HepG2 (cell line): Measurements from ENCODE around the gene CBLN1. TPM values are rescaled to one million over a fixed set of nuclear protein-coding genes. Genes with fewer than 3 reads are reported as not detected.

Experiments used
- ATAC-seq: fragments of 200-7000 bp; cut with Tn5 transposase; 3 replicates; pipeline ENCODE4 v1.9.1; 2020; ENCODE audit warnings: mild to moderate bottlenecking, moderate library complexity
- BruUV-seq: library from RNA; stranded (reverse); fragments of 400-500 nt; replicated peaks from 2 replicates; lab custom pipeline; 2021; lab: Mats Ljungman, UMichigan
- CTCF ChIA-PET: fragments of 300-600 bp; formaldehyde crosslinking; extraction: SDS; loops from one replicate; lab custom pipeline; 2021; ENCODE audit warnings: low total read pairs, inconsistent platforms, low intra/inter-chr PET ratio; lab: Yijun Ruan, JAX
- POLR2A ChIA-PET: fragments of 350-600 bp; sonication (Branson Sonifier 250); formaldehyde crosslinking; loops from one replicate; lab custom pipeline; 2020; ENCODE audit warnings: antibody characterized with exemption, inconsistent platforms; lab: Yijun Ruan, JAX
- DNase-seq: peaks from one replicate; pipeline ENCODE4 v3.0.0-alpha.2; 2015; ENCODE audit warnings: low spot score
- FAIRE-seq: peaks from 3 replicates; lab custom pipeline; 2011; peaks lifted over from hg19 to GRCh38; lab: Jason Lieb, UNC
- H2AFZ ChIP-seq: one replicate; pipeline ENCODE4 v1.6.1; 2011; ENCODE audit warnings: low read length, inconsistent platforms
- H3K27ac ChIP-seq: fragments of 300-600 bp; 3 replicates; pipeline ENCODE4 v1.8.0; 2011; ENCODE audit warnings: mixed run types, mild to moderate bottlenecking, mixed read lengths, low read length, inconsistent platforms; ENCODE audit not compliant: insufficient read depth; ENCODE audit errors: extremely low read length
- H3K27me3 ChIP-seq, 2 experiments: fragments of 200-600 bp in 1 of 2; 2 replicates in 1 of 2; 3 replicates in 1 of 2; pipeline versions ENCODE4 v1.6.0 to v1.8.0; 2011; ENCODE audit warnings: low read length in 2 of 2, mild to moderate bottlenecking in 2 of 2, moderate library complexity in 2 of 2, inconsistent platforms in 1 of 2; ENCODE audit not compliant: insufficient read depth in 2 of 2, control insufficient read depth in 1 of 2
- H3K36me3 ChIP-seq, 2 experiments: fragments of 200-600 bp in 1 of 2; replicated peaks in 1 of 2; 2 replicates in 1 of 2; 3 replicates in 1 of 2; pipeline versions ENCODE4 v1.5.1 to v1.8.0; 2011; ENCODE audit warnings: low read length in 2 of 2, inconsistent platforms in 1 of 2; ENCODE audit not compliant: insufficient read depth in 2 of 2, control insufficient read depth in 1 of 2
- H3K4me1 ChIP-seq: 2 replicates; pipeline ENCODE4 v1.5.1; 2012; ENCODE audit warnings: low read length, inconsistent platforms; ENCODE audit not compliant: insufficient read depth
- H3K4me2 ChIP-seq: 2 replicates; pipeline ENCODE4 v1.6.0; 2011; ENCODE audit warnings: low read depth, low read length, inconsistent platforms
- H3K4me3 ChIP-seq, 3 experiments: fragments of 200-600 bp in 1 of 3; sonication (generic), shearing (Covaris generic) in 1 of 3; replicated peaks in 1 of 3; 2 replicates each; pipeline ENCODE4 v1.5.1; 2011 to 2016; ENCODE audit warnings: low read length in 3 of 3, inconsistent platforms in 2 of 3, low read depth in 2 of 3, mild to moderate bottlenecking in 2 of 3, control low read depth in 1 of 3, mixed read lengths in 1 of 3; ENCODE audit not compliant: insufficient read depth in 1 of 3
- H3K79me2 ChIP-seq: one replicate; pipeline ENCODE4 v1.6.1; 2011; ENCODE audit warnings: low read length, inconsistent platforms; ENCODE audit not compliant: insufficient read depth
- H3K9ac ChIP-seq: 2 replicates; pipeline ENCODE4 v1.6.0; 2011; ENCODE audit warnings: mild to moderate bottlenecking, low read depth, low read length, inconsistent platforms; ENCODE audit not compliant: insufficient read depth
- H3K9me3 ChIP-seq: 2 replicates; pipeline ENCODE4 v1.5.1; 2012; ENCODE audit warnings: mild to moderate bottlenecking, low read length
- H4K20me1 ChIP-seq: 2 replicates; pipeline ENCODE4 v1.6.0; 2011; ENCODE audit warnings: inconsistent platforms, mild to moderate bottlenecking, low read length, moderate library complexity; ENCODE audit not compliant: insufficient read depth
- GABPA ChIP-seq, 2 experiments: IDR thresholded peaks; 2 replicates each; pipeline ENCODE4 v1.6.1; 2011 to 2016; ENCODE audit warnings: low read depth in 2 of 2, low read length in 1 of 2, missing biosample characterization in 1 of 2, missing genetic modification characterization in 1 of 2
- JARID2 ChIP-seq: sonication (generic); formaldehyde crosslinking; IDR thresholded peaks from 2 replicates; pipeline ENCODE4 v1.8.1; 2023; ENCODE audit warnings: missing genetic modification reagents, inconsistent platforms; ENCODE audit not compliant: insufficient replicate concordance
- NFIC ChIP-seq: IDR thresholded peaks from 2 replicates; pipeline ENCODE4 v1.6.1; 2012; ENCODE audit warnings: mild to moderate bottlenecking, low read length, inconsistent platforms
- REPIN1 ChIP-seq: sonication (generic); formaldehyde crosslinking; IDR thresholded peaks from 2 replicates; pipeline ENCODE4 v1.8.0; 2022; ENCODE audit warnings: missing genetic modification reagents, low read depth, mild to moderate bottlenecking, borderline replicate concordance
- SIN3A ChIP-seq: IDR thresholded peaks from 2 replicates; pipeline ENCODE4 v1.6.1; 2011; ENCODE audit warnings: low read depth, mild to moderate bottlenecking, control low read depth, low read length, borderline replicate concordance
- SMYD3 ChIP-seq: sonication (generic); formaldehyde crosslinking; IDR thresholded peaks from 2 replicates; pipeline ENCODE4 v1.8.1; 2023; ENCODE audit warnings: mild to moderate bottlenecking, missing genetic modification reagents
- ZBTB46 ChIP-seq: sonication (generic); formaldehyde crosslinking; IDR thresholded peaks from 2 replicates; pipeline ENCODE4 v1.4.0; 2020; ENCODE audit warnings: mild to moderate bottlenecking, missing genetic modification reagents, borderline replicate concordance
- ZFP36 ChIP-seq: fragments of 150-350 bp; IDR thresholded peaks from 2 replicates; pipeline ENCODE4 v1.6.1; 2018; ENCODE audit warnings: borderline replicate concordance, low read length, low read depth; ENCODE audit not compliant: partially characterized antibody
- ZNF670 ChIP-seq: sonication (generic); formaldehyde crosslinking; IDR thresholded peaks from 2 replicates; pipeline ENCODE4 v1.8.0; 2022; ENCODE audit warnings: mild to moderate bottlenecking, missing genetic modification reagents, borderline replicate concordance
- ZNF772 ChIP-seq: sonication (generic); formaldehyde crosslinking; IDR thresholded peaks from 2 replicates; pipeline ENCODE4 v1.5.0; 2020; ENCODE audit warnings: mild to moderate bottlenecking, missing genetic modification reagents
- ZSCAN29 ChIP-seq: sonication (generic); formaldehyde crosslinking; conservative IDR thresholded peaks from 2 replicates; pipeline ENCODE4 v1.4.0; 2020; ENCODE audit warnings: mild to moderate bottlenecking, missing genetic modification reagents
- WGBS: methylation state at CpG from one replicate; pipeline ENCODE4 v1.1.6; 2017; ENCODE audit warnings: low lambda C conversion rate; 5-methylcytosine and 5-hydroxymethylcytosine counted together
- in situ Hi-C: cut with HindIII; loops from 2 replicates; pipeline ENCODE4 v1.10.0; 2017; ENCODE audit warnings: low pct_unique_long_range_greater_than_20kb; ENCODE audit not compliant: extremely low pct_ligation_motif_present
- intact Hi-C: fragments of 100-400 bp; cut with micrococcal nuclease; formaldehyde crosslinking; loops from one replicate; pipeline ENCODE4 v1.10.0; 2022; ENCODE audit not compliant: unreplicated experiment
- polyA plus RNA-seq, 8 experiments: library from polyadenylated mRNA; depleted of rRNA in 3 of 8; stranded (reverse) in 7 of 8; unstranded in 1 of 8; fragments of >200 nt; fragmentation: Illumina TruSeq in 4 of 8; extraction: Trizol in 4 of 8; gene quantifications; 2 replicates each; pipeline versions ENCODE4 v1.2.1 to v1.2.3, GENCODE V29; 2011 to 2016; ENCODE audit warnings: low read depth in 4 of 8, missing spikeins in 1 of 8, mixed read lengths in 1 of 8; ENCODE audit not compliant: insufficient read depth in 1 of 8
- total RNA-seq, 5 experiments: library from RNA; depleted of rRNA; stranded (reverse); fragments of >200 nt; fragmentation: Illumina TruSeq; extraction: Trizol; gene quantifications; 2 replicates each; pipeline ENCODE4 v1.2.3, GENCODE V29; 2016; ENCODE audit warnings: low read depth in 1 of 5
- TF ChIP-seq, protein P1 (sequence below): IDR thresholded peaks from 2 replicates; pipeline ENCODE4 v1.6.1; 2016; ENCODE audit warnings: missing genetic modification reagents, missing compliant biosample characterization

The CBLN1 gene
- total and polyA plus RNA-seq, 2 of the 13 experiments (the other 11 are each of a cell fraction or from before 2014, with no cell fraction given), result not detected

- no peaks in the 10 kb centered on the region for H3K9me3 ChIP-seq
- H3K27ac ChIP-seq, result no peak overlapping the region
- BruUV-seq, result no TSS peak
- peaks cover 2 to 3% of the 10 kb centered on the region in 2 experiments; a peak in 2 of 5 replicates for H3K27me3 ChIP-seq
- POLR2A ChIA-PET, result no interaction called here
- in situ Hi-C loops (no loop called here), intact Hi-C loops (no loop called here)
- no peak overlapping the region for H2AFZ ChIP-seq
- H3K4me3 ChIP-seq, result no peak overlapping the region
- H3K79me2 ChIP-seq, result no peaks in the 10 kb centered on the region
- H3K4me1 ChIP-seq, result no peaks in the 10 kb centered on the region
- WGBS, result 5% methylated on average over 6 of the region's 6 CpGs
- no peak for ATAC-seq
- TF ChIP-seq ZSCAN29 (CRISPR knock-in tag), result no peak
- TF ChIP-seq REPIN1 (CRISPR knock-in tag), result no peak
- no peak for TF ChIP-seq JARID2 (CRISPR knock-in tag)
- TF ChIP-seq SIN3A, result no peak
- TF ChIP-seq, protein P1, sequence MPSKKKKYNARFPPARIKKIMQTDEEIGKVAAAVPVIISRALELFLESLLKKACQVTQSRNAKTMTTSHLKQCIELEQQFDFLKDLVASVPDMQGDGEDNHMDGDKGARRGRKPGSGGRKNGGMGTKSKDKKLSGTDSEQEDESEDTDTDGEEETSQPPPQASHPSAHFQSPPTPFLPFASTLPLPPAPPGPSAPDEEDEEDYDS (CRISPR knock-in tag), result no peak
- TF ChIP-seq SMYD3 (CRISPR knock-in tag), result no peak
- no peak for TF ChIP-seq NFIC
- no peak for TF ChIP-seq ZBTB46
- no peak for TF ChIP-seq ZNF670 (CRISPR knock-in tag)
- no peak for TF ChIP-seq ZNF772 (CRISPR knock-in tag)
- TF ChIP-seq ZFP36, result no peak
- TF ChIP-seq GABPA (IDR thresholded peaks at IDR 0.05; ENCODE audit: low read depth, low read length), result no peak
- TF ChIP-seq GABPA (CRISPR knock-in tag; IDR thresholded peaks at IDR 0.05; ENCODE audit: low read depth), result no peak
- TF ChIP-seq, all 625 proteins: peak for 0
- Histone ChIP-seq H3K4me2 (no peak overlapping the region), H4K20me1 (no peaks in the 10 kb centered on the region), H3K9ac (no peak overlapping the region), H3K36me3 (no peaks in the 10 kb centered on the region)
- DNase-seq (no peak), FAIRE-seq (no peak)
- CTCF ChIA-PET, result no interaction called here
Measured at GRCh38 chr16:49311823-49312222, 30.2 kb upstream of the CBLN1 start.
